Ovary (tissue), 9 donors: Measurements from ENCODE around the gene KRT86. TPM values are rescaled to one million over a fixed set of nuclear protein-coding genes. Genes with fewer than 3 reads are reported as not detected.

Experiments
- DNase-seq, 5 donors: peaks; one replicate each; pipeline ENCODE4 v3.0.0-alpha.2; 2019 to 2020
- H3K27ac ChIP-seq, 2 donors: fragments of 200-600 bp; one replicate each; pipeline versions ENCODE4 v1.5.1 to v1.8.0; 2019 to 2022
- H3K27me3 ChIP-seq: fragments of 200-600 bp; one replicate; pipeline ENCODE4 v1.8.0; 2022
- H3K36me3 ChIP-seq: fragments of 200-600 bp; sonication (generic); one replicate; pipeline ENCODE4 v1.5.1; 2019
- H3K4me1 ChIP-seq: one replicate; pipeline ENCODE4 v1.8.1; 2013; ENCODE audit warnings: mild to moderate bottlenecking, moderate library complexity; ENCODE audit not compliant: insufficient read depth
- H3K4me3 ChIP-seq: fragments of 200-600 bp; sonication (generic); one replicate; pipeline ENCODE4 v1.5.1; 2017
- H3K9me3 ChIP-seq, 2 donors: fragments of 200-600 bp in 1 of 2; sonication (generic) in 1 of 2; one replicate each; pipeline versions ENCODE4 v1.5.1 to v1.8.1; 2013 to 2019; ENCODE audit warnings: mild to moderate bottlenecking in 1 of 2, moderate library complexity in 1 of 2
- EP300 ChIP-seq: sonication (generic); formaldehyde crosslinking; IDR thresholded peaks from one replicate; pipeline ENCODE4 v1.6.1; 2017; ENCODE audit warnings: antibody characterized with exemption
- POLR2A ChIP-seq: fragments of 450-650 bp; IDR thresholded peaks from one replicate; pipeline ENCODE4 v1.6.1; 2017; ENCODE audit warnings: antibody characterized with exemption, mild to moderate bottlenecking, moderate library complexity
- WGBS, 3 donors: extraction: QIAGEN DNeasy Blood & Tissue Kit in 1 of 3; methylation state at CpG; one replicate each; pipeline versions ENCODE4 v1.1.5 to v1.1.7; 2013 to 2017; 5-methylcytosine and 5-hydroxymethylcytosine counted together
- intact Hi-C, 4 donors: fragments of 100-400 bp; cut with DNase I; formaldehyde crosslinking; loops; one replicate each; pipeline versions ENCODE4 v1.11.0 to v1.15.1; 2022 to 2023
- polyA plus RNA-seq, 2 donors: library from polyadenylated mRNA; stranded (reverse); fragments of 200-250 nt in 1 of 2; fragments of 350-450 nt in 1 of 2; fragmentation: Illumina TruSeq in 1 of 2; extraction: RNeasy Lipid Tissue Mini Kit (QIAGEN cat#74804) in 1 of 2; gene quantifications; one replicate each; pipeline ENCODE4 v1.2.3, GENCODE V29; 2013 to 2014
- total RNA-seq, 7 donors: library from RNA; depleted of rRNA in 2 of 7; stranded (reverse); fragments of >200 nt in 2 of 7; fragmentation: NEBNext Ultra II Directional in 3 of 7; extraction: Animal tissue kit (Norgen Biotek cat#: 25700) in 3 of 7; gene quantifications; one replicate each; pipeline versions ENCODE4 v1.1.0 to v1.2.4, GENCODE V29; 2016 to 2023
- TF ChIP-seq, protein P1 (sequence below), 3 donors: fragments of 450-650 bp in 2 of 3; fragments of 200-600 bp in 1 of 3; IDR thresholded peaks; one replicate each; pipeline versions ENCODE4 v1.5.1 to v1.8.0; 2016 to 2022; ENCODE audit warnings: antibody characterized with exemption in 3 of 3, mild to moderate bottlenecking in 1 of 3
- donor health status: DM: no; HTN: no; CAD: no; lungs with moderate emphysema.
- donor health status: DM: no; HTN: no; CAD: no.
- donor health status: Bipolar disorder and iron deficiency.
- donor health status: DM: yes; HTN: yes; CAD: no.
- donor health status: DM: no; HTN: no; CAD: no.
- donor health status: DM: yes; HTN: yes; CAD: no.

KRT86 gene
- total and polyA plus RNA-seq, 9 donors = 0.69 TPM; not detected in 8

DNA sequence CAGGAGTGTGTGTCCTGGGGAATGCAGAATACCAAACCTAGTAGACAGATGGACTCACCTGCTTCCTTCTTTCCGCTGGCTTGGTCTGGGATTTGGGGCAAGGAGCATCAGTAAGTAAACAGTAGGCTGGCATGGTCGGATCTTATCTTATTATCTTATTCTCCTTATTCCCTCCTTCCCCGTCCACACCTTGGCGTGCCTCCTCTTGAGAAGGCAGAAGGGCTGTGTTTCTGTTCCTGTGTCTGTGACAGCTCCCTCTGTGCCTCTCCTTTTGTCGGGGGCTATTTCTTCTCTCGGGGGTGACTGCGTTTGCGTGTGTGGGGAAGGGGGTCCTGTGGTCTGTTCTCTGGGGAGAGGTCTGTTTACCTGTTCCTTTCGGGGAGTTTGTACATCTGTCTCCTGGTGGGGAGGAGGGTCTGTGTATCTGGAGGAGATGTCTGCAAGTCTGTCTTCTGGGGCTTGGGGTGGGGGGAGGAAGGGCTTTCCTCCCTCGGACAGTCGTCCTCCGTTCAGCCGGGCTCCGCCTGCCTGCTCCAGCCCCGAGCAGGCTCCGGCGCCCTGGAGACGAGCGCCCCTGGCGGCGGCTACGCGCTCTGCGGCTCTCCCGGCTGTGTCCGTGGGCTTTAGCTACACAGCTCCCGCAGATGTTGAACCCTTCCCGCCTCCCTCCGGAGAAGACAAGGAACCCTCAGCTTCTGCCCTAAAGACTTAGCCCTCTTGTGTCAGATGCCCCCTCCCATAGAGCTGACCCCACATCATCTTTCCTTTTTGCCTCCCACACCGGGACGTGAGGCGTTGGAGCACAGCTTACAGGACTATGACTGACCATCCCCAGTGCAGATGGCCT is 4.4 kb downstream of the KRT86 start:
- Histone ChIP-seq H3K9me3 (no peaks in the 10 kb centered on the region), H3K27ac (no peak overlapping the region), H3K27me3 (no peaks in the 10 kb centered on the region), H3K36me3 (no peaks in the 10 kb centered on the region), H3K4me1 (no peaks in the 10 kb centered on the region), H3K4me3 (no peak overlapping the region)
- intact Hi-C loops = loop anchor here in 2 of 4 donors (5.0 kb wide), 2 partner anchors 111 to 121 kb away; no protein-coding TSS in a partner anchor
- 15 to 16% (median 15%) methylated on average over 31 to 32 of the region's 32 CpGs for WGBS, 3 donors
- DNase-seq = peak; percentile 51 to 84 (median 66)
- TF ChIP-seq, protein P1, sequence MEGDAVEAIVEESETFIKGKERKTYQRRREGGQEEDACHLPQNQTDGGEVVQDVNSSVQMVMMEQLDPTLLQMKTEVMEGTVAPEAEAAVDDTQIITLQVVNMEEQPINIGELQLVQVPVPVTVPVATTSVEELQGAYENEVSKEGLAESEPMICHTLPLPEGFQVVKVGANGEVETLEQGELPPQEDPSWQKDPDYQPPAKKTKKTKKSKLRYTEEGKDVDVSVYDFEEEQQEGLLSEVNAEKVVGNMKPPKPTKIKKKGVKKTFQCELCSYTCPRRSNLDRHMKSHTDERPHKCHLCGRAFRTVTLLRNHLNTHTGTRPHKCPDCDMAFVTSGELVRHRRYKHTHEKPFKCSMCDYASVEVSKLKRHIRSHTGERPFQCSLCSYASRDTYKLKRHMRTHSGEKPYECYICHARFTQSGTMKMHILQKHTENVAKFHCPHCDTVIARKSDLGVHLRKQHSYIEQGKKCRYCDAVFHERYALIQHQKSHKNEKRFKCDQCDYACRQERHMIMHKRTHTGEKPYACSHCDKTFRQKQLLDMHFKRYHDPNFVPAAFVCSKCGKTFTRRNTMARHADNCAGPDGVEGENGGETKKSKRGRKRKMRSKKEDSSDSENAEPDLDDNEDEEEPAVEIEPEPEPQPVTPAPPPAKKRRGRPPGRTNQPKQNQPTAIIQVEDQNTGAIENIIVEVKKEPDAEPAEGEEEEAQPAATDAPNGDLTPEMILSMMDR (IDR thresholded peaks at IDR 0.05) = peak; percentile 77 to 83 (median 83)
- TF ChIP-seq POLR2A = no peak

DNA sequence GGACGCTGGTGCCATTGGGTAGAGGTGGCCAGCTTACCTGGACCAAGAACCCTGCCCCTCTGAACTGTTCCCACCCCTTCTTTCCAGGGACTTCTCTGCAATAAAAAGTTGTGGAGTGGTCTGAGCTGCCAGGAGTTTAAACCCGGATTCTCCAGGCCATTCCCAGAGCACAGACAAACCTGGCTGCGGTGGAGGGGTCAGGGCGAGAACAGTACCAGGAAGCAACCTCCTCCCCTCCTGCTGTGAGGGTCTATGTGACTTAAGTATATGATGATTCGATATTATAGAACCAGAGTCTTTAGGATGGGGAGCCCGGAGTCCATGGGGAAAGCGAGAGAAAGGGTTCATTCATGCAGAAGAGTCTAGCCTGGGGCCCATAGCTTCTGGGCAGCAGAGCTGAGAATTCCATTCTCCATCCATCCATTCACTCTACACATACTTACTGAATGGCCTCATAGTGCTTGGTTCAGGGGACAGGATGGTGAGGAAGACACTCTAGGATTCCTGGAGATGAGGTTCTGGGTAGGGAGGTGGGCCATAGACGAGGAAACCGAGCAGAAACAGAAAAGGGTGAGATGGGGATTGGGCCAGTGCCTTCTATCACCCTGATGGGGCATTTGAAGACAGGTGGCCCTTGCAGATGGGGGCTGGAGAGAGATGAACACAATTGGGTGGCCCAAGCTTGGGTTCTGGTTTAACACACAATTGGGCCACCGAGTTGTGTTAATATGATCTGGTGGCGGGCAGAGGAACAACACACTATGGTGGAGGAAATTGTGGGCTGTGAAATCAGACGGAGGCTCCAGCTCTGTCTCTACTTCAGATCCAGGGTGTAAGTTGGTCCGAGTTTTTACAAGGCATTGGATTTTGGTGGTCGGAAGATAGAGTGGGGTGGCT is 5.2 kb downstream of the KRT86 start:
- Histone ChIP-seq H3K27ac (no peak overlapping the region), H3K36me3 (no peaks in the 10 kb centered on the region), H3K9me3 (no peaks in the 10 kb centered on the region), H3K4me3 (no peak overlapping the region), H3K4me1 (no peaks in the 10 kb centered on the region), H3K27me3 (no peaks in the 10 kb centered on the region)
- DNase-seq = no peak
- TF ChIP-seq, protein P1 (IDR thresholded peaks at IDR 0.05) = no peak
- TF ChIP-seq EP300 = no peak
- TF ChIP-seq POLR2A = no peak
- intact Hi-C loops = loop anchor here in 2 of 4 donors (5.0 kb wide), 2 partner anchors 112 to 122 kb away; no protein-coding TSS in a partner anchor
- 86 to 92% (median 89%) methylated on average over 14 of the region's 14 CpGs for WGBS, 3 donors

DNA sequence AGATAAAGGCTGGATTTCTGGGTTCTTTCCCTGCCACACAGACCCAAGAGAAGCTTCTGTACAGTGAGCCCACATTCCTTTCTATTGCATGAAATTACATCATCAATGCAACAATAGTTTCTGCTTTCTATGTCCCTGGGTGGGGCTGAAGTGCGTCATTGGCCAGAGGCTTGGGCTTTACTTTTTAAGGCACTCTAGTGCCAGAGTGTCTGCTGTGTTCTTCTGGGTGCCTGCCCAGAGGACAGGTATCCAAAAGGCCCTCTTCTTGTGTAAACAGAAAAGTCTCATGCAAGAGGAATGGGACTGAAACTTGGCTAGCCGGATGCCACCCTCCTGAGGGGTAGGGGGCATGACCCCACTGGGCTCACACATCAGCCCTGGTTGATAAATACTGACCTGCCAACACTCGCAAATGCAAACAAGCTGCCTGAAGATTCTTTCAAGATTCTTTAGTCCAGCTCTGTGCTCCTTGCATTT is 5.9 kb downstream of the KRT86 start:
- Histone ChIP-seq H3K4me1 (no peaks in the 10 kb centered on the region), H3K27ac (no peak overlapping the region), H3K36me3 (no peaks in the 10 kb centered on the region), H3K27me3 (no peaks in the 10 kb centered on the region), H3K4me3 (no peak overlapping the region), H3K9me3 (no peaks in the 10 kb centered on the region)
- peak in 1 of 5 donors; percentile 33 for DNase-seq
- TF ChIP-seq EP300 = no peak
- TF ChIP-seq POLR2A = no peak
- TF ChIP-seq, protein P1 (IDR thresholded peaks at IDR 0.05) = no peak
- WGBS, 3 donors = 65% methylated on average over 3 of the region's 3 CpGs
- intact Hi-C loops = no loop called here

DNA sequence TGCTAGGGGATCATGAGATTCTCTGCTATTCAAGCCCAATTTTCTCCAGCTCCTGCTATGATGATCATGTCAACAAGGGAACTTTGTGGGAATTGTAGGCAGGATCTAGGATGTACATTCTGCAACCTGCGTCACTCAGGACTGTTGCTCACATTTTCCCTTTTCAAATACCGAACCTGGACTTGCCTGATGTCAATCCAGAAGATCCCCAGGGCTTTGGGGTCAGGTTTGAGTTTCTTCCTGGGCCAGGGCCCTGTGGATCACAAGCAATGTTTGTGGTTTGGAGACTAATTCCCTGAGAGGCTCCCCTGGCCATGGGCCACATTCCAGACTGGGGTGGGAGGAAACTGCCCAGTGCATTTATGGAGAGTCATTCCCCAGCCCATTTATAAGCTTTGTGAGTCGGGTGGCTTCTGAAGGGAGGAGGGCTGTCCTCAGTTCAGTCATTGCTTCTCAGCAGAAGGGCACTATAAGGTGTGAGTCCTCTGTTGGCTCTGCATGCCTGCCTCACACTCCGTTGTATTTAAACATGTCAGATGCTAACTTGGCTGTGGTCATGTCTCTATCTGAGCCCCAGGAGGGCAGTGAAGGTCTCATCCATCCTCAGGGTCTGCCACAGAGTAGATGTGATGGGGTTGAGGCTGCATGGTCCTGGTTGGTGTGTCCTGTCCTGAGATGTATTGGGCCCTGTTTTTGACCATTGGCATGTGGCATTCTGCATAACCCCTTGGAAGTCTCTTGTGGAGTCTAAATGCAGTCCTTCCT is 6.5 kb downstream of the KRT86 start:
- H3K27me3 ChIP-seq = no peaks in the 10 kb centered on the region
- peak in 2 of 5 donors; percentile 33 to 51 for DNase-seq
- WGBS, 3 donors = 33 to 50% (median 35%) methylated on average over 4 of the region's 4 CpGs
- no peaks in the 10 kb centered on the region for H3K36me3 ChIP-seq
- no peaks in the 10 kb centered on the region for H3K4me1 ChIP-seq
- H3K9me3 ChIP-seq = no peaks in the 10 kb centered on the region
- H3K4me3 ChIP-seq = no peak overlapping the region
- intact Hi-C loops = no loop called here
- TF ChIP-seq, protein P1 (IDR thresholded peaks at IDR 0.05) = no peak
- TF ChIP-seq EP300 (no peak), POLR2A (no peak)
- H3K27ac ChIP-seq = no peak overlapping the region
